Tibial nerve (tissue), 4 donors: Measurements from ENCODE around the gene AADACL4.

Source experiments
- EP300 ChIP-seq, 2 donors: sonication (generic); formaldehyde crosslinking; IDR thresholded peaks; one replicate each; pipeline ENCODE4 v1.6.1; 2017; ENCODE audit warnings: antibody characterized with exemption in 2 of 2, mild to moderate bottlenecking in 1 of 2
- POLR2A ChIP-seq, 2 donors: fragments of 450-650 bp; IDR thresholded peaks; one replicate each; pipeline ENCODE4 v1.6.1; 2017; ENCODE audit warnings: antibody characterized with exemption in 2 of 2, mild to moderate bottlenecking in 2 of 2, moderate library complexity in 2 of 2
- TF ChIP-seq, protein P1 (sequence below), 5 experiments: fragments of 200-600 bp in 3 of 5; fragments of 450-650 bp in 2 of 5; sonication (generic) in 3 of 5; IDR thresholded peaks; one replicate each; pipeline ENCODE4 v1.5.1; 2016 to 2019; ENCODE audit warnings: antibody characterized with exemption in 5 of 5, mild to moderate bottlenecking in 3 of 5, moderate library complexity in 2 of 5

DNA sequence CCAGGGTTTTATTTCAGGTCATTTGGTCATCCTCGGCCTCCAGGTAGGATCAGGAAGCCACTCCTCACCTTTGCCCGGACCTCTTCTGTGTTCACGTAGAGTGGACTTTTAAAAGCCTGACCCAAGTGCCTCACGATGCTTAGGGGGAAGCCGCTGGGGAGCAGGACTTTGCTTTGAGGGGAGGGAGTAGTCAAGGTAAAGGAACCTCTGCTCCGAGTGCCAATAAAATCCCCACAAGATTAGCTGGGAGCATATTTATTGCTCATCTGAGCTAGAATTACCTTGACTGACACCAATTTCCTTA, 25.3 kb upstream of the AADACL4 start:
- TF ChIP-seq POLR2A (IDR thresholded peaks at IDR 0.05) (no peak), EP300 (IDR thresholded peaks at IDR 0.05) (no peak)
- TF ChIP-seq, protein P1, sequence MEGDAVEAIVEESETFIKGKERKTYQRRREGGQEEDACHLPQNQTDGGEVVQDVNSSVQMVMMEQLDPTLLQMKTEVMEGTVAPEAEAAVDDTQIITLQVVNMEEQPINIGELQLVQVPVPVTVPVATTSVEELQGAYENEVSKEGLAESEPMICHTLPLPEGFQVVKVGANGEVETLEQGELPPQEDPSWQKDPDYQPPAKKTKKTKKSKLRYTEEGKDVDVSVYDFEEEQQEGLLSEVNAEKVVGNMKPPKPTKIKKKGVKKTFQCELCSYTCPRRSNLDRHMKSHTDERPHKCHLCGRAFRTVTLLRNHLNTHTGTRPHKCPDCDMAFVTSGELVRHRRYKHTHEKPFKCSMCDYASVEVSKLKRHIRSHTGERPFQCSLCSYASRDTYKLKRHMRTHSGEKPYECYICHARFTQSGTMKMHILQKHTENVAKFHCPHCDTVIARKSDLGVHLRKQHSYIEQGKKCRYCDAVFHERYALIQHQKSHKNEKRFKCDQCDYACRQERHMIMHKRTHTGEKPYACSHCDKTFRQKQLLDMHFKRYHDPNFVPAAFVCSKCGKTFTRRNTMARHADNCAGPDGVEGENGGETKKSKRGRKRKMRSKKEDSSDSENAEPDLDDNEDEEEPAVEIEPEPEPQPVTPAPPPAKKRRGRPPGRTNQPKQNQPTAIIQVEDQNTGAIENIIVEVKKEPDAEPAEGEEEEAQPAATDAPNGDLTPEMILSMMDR (IDR thresholded peaks at IDR 0.05): no peak
